Dermis microvascular lymphatic vessel endothelial cell (primary cell): ENCODE measurements around the gene IRF3. TPM values are rescaled to one million over a fixed set of nuclear protein-coding genes. Genes with fewer than 3 reads are reported as not detected.
A peak's percentile ranks its signal among the peaks of the same experiment; 100 is the strongest.

ENCODE experiments used
- DNase-seq, 2 donors: peaks; one replicate each; pipeline versions ENCODE4 v3.0.0 to v3.0.0-alpha.2; 2010; ENCODE audit warnings: low read depth in 2 of 2
- total RNA-seq: library from RNA; depleted of rRNA; stranded (reverse); fragments of >200 nt; gene quantifications from 2 replicates; pipeline ENCODE4 v1.2.1, GENCODE V29; 2014

The IRF3 gene
- total RNA-seq, 1 donor from 2014 or later: 33.9 TPM

DNA sequence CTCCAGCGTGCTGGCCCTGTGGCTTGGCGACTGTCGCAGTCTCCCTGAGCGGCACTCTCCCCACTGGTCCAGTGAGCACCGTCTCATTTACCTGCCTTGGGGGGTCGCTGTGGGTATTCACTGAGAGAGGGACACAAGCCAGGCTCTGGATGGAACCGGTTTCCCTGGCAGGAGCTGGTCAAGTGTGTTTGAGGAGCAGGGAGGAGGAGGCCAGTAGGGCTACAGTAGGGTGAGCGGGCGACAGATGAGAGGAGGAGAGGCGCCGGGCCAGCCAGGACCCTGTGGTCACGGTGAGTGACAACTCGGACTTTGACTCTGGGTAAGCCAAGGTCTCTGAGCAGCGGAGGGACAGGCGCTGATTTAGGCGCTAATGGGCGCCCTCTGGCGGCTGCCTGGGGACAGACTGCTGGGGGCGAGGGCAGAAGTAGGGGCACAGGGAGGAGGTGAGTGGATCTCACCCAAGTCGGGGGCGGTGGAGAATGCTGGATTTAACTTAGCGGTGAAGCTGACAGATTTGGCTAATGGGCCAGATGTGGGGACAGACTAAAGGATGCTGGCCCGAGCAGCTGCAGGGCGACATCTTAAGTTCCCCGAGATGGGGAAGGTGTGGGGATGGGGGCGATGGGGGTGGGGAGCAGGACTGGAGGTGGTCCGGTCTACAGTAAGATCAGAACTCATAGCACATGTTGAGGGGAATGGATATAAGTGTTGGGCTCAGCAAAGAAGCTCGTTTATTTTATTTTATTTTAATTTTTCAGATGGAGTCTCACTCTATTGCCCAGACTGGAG, 6.7 kb upstream of the IRF3 start:
- peak; percentile 63 to 80 for DNase-seq

DNA sequence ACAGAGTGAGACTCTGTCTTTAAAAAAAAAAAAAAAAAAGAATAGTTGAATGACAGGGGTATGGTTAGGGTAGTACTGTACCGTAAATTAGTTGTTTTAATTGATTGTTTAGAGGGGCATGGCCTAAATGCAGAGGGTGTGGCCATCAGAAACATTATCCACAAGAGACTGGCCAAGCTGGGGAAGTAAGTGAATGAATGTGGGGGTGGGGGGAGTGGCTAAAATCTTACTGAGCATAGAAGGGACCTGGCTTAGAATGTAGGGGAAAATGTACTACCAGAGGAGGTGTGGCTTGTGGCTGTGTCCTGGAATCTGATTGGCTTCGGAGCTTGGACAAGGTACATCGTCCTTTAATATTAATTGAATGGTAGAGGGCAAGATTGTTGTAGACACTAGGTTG, 3.9 kb upstream of the IRF3 start:
- no peak for DNase-seq

DNA sequence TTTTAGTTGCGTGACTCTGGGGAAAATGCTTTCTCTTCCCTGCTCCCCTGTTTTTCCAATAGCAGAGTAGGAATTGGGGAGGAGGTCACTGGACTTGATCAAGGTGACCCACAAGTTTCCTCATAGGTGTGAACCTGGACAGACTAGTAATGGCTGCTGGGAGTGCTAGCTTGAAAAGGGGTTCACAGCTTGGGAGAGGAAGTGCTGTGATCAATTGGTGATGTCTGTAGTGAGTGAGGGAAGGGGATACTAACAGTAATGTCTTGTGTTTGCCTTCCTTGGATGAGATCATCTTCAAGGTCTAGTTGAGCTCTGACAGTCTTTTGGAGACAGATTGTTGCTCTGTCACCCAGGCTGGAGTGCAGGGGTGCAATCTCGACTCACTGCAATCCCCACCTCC, 1.8 kb upstream of the IRF3 start:
- no peak for DNase-seq

DNA sequence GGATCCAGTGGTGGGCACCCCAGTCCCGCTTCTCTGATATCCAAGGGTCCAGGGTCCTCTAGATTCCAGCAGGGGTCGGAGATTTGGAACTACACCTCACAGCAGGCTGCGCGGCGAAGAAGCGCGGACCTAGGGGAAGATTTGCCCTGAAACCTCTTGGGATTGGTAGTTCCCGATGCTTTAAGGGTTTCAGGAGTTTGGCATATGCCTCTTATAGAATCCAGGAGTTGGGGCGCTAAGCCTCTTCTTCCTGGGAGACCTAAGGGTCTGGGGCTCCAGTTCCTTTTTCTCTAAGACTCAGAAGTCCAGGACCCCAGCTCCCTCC, 425 bp upstream of the IRF3 start:
- no peak for DNase-seq

DNA sequence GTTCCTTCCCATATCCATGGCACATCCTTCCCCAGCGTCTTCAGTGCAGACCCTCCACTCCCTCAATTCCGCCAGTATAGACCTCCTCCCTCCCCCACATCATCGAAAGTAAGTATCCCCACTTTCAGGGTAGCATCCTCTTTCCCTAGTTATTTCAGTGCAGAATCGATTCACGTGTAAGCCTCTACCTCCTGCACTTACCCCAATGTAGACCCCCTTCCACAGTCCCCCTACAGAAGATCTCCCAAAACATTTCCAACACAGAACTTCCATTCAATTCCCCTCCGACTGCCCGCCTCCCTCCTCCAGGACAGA, 664 bp downstream of the IRF3 start:
- DNase-seq: no peak

DNA sequence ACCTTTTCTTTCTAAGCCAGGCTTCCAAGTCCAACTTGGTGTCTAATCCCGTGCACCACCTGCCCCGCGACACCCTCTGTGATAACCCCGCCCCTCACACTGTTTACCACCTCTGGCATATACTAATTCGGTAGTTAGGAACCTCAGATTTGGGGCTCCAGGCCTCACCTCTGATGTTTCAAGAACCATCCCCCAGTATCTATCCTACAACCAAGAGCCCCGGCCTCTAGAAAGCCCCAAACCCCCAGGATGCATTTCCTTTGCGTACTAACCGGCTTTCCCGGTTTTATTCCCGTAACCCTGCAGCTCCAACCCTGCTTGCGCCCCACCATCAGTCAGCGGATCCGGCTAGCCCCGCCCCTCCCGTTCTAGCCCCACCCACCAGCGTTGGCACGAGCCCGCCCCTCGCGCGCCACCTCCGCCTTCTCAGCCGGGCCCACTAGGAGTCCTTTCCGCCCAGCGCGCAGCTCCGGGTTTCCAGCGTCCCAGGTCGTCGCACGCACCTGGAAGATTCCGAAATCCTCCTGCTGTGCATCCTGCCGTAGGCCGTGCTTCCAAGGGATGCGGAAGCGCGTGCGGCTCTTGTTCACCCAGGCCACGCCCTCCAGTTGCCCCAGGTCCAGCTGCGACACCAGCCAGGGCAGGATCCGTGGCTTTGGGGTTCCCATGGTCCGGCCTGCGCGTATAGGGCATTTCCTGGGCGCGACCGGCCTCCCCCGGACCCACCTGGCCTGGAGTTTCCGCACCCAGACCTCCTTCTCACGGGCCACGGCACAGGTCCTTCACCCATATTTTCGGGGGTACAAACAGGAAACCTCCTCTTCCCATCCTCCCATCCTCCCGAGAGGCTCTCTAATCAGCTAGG, 1.3 kb downstream of the IRF3 start:
- peak in 1 of 2 donors; percentile 87 for DNase-seq

DNA sequence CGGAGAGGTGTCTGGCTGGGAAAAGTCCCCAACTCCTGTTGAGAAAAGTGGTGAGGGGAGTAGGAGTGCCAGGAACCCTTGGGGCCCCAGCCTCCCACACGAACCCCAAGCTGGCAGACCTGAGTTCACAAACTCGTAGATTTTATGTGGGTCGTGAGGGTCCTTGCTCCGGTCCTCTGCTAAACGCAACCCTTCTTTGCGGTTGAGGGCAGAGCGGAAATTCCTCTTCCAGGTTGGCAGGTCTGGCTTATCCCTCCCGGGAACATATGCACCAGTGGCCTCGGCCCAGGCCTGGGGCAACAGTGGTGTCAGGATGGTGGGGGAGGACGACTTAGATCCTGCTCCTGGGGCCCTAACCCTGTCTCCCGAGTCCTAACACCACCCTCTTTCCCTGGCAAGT, 2.4 kb downstream of the IRF3 start:
- DNase-seq: no peak

DNA sequence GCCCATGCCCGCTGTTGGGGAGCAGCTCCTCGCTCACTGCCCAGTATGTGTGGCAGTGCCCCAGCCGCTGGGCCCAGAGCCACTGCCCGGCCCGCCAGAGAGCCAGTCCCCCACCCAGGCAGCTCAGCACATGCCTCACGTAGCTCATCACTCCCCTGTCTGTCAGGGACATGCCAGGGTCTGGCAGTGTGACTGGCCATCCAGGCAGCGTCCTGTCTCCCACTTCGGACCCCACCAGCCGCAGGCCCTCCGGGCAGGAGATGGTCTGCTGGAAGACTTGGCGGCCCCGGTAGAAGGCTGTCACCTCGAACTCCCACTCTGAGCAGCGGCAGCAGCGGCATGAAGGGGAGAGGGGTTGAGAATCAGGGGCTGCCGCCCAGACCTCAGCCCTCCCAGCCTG, 3.6 kb downstream of the IRF3 start:
- DNase-seq: no peak

DNA sequence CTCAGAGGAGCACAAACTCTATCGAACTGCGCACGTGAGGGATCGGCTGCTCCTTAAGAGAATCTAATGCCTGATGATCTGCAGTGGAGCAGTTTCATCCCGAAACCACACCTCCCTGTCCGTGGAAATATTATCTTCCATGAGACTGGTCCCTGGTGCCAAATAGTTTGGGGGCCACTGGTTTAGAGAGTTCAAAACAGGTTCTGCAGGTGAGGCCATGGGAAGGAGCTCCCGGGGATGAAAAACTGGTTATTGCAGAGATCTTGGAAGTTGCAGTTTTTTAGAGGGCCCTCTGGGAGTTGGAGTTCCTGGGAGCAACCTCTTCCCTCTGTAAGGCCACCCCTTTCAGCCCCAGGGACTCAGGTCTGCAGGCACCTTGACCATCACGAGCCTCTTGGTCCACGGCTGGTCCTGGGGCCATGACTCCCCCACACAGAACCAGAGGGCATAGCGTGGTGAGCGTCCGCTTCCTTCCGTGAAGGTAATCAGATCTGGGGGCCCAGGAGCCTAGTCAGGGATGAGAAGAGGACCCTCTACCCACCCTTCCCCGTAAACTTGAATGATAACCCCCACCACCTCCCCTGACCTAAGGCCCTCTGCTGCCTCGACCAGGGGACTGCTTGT, 5.2 kb downstream of the IRF3 start:
- DNase-seq: no peak

DNA sequence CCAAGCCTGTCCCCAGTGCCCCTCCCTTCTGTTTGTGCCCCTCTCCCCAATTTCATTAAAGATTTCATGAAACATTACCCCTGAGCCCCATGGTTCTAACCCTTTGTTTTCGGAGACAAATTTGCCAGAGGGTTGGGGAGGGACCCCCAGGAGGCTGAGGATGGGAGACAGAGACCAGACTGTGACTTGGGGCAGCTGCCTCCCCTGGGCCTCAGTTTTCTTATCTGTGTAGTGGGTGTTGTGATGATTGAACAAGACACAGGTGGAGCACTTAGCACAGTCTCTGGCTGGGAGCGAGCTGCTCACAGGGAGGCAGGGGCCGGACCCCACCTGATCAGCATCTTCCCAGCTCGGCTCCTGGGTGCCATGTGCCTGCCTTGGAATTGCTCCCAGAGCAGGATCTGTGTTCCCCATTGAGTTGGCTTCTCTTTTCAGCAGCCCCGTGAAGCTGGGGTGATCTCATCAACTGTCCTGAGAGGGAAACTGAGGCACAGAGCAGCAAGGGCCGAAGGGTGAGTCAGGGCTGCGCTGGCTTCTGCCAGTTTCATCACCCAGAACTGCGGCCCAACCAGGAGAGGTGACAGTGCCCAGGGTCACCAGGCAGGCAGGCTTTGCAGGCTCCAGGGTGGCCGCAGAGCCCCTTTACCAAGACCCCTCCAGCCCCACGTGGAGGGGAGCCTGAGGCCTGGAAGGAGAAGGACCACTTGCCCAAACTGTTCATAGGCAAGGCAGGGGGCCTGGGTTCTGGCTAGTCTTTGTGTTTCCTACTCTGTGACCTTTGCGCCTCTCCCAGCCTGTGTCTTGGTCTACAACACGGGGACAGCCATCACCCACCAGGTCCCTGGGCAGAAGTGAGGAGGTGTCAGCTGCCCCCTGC, 6.9 kb downstream of the IRF3 start:
- DNase-seq: no peak

DNA sequence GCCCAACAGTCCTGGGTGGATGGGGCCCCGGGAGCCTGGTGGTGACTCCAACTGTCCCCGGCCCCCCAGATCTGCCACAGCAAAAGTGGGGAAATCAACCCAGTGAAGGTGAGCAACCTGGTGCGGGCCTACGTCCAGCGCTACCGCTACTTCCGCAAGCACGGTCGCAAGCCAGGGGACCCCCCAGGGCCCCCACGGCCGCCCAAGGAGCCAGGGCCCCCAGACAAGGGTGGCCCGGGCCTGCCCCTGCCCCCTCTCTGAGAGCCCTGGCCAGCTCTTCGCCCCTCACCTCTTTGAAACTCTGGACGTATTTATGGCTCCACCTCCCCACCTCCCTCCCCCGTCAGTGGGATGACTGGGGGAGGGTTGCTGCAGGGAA, 7.5 kb downstream of the IRF3 start:
- DNase-seq: no peak

DNA sequence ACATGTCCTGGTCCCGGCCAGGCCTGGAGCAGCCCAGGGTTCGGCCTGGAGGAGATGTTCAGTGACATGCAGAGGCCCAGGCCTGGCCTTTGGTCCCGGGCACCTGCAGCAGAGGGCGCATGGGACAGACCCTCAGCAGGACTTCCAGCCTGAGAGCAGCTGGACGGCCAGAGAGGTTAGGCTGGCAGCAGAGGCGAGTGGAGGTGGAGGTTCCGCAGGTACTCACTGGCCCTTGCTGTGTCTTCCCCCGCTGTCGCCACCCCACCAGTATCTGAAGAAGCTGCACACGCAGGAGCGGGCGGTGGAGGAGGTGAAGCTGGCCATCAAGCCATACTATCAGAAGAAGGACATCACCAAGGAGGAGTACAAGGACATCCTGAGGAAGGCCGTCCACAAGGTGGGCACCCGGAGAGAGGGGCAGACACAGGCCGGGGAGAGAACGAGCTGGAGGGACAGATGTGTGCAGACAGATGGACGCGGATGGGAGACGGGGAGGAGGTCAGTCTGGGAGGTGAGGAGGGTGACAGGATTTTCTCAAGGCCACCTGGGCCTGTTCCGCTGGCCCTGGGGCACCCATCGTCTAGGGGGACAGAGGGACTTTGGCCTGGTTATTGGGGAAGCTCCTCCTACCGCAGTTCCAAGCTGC, 8.0 kb downstream of the IRF3 start:
- no peak for DNase-seq

DNA sequence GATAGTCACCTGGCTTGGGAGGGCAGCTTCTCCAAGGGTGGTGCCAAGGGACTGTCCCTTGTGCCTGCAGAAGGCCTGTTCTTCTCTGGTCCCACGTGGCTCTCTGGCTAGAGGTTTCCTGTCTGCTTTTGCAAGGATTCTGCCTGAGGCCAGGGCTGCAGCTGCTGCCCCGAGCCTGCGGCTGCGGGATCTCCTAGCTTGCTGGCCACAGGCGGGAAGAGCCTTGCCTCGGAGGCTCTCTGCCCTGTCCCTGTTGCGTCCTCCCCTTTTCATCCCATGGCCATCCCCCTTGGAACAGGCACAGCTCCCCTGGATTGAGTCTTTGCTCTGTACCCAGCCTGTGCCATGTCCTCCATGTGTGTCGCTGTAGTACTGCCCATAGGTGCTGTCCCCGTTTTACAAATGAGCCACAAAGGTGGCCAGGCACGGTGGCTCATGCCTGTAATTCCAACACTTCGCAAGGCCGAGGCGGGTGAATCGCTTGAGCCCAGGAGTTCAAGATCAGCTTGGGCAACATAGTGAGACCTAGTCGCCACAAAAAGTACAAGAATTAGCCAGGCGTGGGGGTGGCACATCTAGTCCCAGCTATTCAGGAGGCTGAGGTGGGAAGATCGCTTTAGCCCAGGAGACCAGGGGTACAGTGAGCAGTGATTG, 9.1 kb downstream of the IRF3 start:
- DNase-seq: no peak

DNA sequence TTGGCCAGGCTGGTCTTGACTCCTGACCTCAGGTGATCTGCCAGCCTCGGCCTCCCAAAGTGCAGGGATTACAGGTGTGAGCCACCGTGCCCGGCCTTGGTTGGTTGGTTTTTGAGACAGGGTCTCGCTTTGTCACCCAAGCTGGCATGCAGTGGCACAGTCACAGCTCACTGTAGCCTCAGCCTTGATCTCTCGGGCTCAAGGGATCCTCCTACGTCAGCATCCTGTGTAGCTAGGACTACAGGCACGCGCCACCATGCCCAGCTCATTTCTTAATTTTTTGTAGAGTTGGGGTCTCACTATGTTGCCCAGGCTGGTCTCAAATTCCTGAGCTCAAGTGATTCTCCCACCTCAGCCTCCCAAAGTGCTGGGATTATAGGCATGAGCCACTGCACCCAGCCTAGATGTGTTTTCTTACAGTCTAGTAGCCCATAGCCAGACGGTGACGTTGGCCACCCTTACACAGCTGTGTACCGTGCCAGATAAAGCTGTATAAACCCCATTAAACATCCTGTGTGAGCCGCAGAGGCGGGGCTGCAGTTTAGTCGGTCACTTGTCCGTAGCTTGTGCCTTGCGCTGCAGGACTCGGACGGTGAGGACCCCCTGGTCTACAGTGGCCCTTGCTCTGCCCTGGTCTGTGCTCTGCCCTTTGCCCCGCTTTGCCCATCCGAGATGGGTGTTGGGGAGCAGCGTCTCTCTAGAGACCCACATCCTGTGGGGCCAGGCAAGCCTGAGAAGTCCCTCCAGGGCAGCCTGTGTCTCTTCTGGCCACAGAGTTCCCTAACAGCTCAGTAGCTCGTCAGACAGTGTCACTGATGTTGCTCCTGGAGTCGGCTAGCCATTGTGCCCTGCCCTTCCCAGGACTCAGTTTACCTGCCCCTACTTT, 9.8 kb downstream of the IRF3 start:
- DNase-seq: no peak

DNA sequence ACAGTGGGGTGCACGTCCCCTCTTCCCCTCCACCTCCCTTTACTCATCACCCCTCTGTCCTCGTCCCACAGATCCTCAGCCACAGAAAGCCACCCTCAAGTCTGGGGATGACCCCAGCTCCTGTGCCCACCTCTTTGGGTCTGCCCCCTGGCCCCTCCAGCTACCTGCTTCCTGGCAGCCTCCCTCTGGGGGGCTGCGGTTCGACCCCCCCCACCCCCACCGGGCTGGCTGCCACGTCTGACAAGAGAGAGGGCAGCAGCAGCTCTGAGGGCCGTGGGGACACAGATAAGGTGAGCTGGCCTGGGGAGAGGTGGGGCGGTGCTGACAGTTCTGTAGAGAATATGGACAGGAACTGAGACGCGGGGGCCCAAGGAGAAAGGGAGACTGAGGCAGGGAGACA, 11.1 kb downstream of the IRF3 start:
- DNase-seq: no peak

DNA sequence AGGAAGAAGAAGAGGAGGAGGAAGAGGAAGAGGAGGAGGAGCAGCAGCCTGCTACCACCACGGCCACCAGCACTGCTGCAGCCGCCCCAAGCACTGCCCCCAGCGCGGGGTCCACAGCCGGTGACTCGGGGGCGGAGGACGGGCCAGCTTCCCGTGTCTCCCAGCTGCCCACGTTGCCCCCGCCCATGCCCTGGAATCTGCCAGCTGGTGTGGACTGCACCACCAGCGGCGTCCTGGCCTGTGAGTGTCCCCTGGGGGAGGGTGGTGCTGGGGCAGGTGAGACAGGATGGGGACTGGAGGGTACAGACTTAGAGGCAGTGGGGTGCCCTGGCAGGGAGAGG, 12.2 kb downstream of the IRF3 start:
- no peak for DNase-seq

DNA sequence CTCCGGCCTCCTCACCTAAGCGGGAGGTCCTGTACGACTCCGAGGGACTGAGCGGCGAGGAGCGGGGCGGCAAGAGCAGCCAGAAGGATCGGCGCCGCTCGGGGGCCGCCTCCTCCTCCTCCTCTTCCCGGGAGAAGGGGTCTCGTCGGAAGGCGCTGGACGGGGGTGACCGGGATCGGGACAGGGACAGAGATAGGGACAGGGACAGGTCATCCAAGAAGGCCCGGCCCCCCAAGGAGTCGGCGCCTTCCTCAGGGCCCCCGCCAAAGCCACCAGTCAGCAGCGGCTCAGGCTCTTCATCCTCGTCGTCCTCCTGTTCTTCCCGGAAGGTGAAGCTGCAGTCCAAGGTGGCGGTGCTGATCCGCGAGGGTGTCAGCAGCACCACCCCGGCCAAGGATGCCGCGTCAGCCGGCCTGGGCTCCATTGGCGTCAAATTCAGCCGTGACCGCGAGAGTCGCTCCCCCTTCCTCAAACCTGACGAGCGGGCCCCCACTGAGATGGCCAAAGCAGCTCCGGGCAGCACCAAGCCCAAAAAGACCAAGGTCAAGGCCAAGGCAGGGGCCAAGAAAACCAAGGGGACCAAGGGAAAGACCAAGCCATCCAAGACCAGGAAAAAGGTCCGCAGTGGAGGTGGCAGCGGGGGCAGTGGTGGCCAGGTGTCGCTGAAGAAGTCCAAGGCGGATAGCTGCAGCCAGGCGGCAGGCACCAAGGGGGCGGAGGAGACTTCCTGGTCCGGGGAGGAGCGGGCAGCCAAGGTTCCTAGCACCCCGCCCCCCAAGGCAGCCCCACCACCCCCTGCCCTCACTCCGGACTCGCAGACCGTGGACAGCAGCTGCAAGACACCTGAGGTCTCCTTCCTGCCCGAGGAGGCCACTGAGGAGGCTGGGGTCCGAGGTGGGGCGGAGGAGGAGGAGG, 12.8 kb downstream of the IRF3 start:
- no peak for DNase-seq

DNA sequence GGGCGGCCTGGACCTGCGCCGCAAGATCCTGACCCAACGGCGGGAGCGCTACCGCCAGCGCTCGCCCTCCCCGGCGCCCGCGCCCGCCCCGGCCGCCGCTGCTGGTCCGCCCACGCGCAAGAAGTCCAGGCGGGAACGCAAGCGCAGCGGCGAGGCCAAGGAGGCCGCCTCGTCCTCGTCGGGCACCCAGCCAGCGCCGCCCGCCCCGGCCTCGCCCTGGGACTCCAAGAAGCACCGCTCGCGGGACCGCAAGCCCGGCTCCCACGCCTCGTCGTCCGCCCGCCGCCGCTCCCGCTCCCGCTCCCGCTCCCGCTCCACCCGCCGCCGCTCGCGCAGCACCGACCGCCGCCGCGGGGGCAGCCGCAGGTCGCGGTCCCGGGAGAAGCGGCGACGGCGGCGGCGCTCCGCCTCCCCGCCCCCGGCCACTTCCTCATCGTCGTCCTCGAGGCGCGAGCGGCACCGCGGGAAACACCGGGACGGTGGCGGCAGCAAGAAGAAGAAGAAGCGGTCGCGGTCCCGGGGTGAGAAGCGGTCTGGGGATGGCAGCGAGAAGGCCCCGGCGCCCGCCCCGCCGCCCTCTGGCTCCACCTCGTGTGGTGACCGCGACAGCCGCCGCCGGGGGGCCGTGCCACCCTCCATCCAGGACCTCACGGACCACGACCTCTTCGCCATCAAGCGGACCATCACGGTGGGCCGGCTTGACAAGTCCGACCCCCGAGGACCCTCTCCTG, 13.7 kb downstream of the IRF3 start:
- no peak for DNase-seq
